GM19240 (cell line): ENCODE data around the gene COL9A3.
"Not testable (repeated sequence)": the region's sequence is repeated elsewhere in the genome, so short reads cannot be mapped to it uniquely, and the experiment has no call there.

Source experiments
- DNase-seq: peaks from one replicate; pipeline ENCODE4 v3.0.0; 2011; ENCODE audit warnings: low spot score; ENCODE audit not compliant: insufficient read length

COL9A3 gene

GRCh38 chr20:62834967-62835730 is 18.3 kb downstream of the COL9A3 start:
- DNase-seq, result no peak

- no peak for DNase-seq
These were observed 19.3 kb downstream of the COL9A3 start for GRCh38 chr20:62835931-62836861.

- no peak for DNase-seq
These were observed 20.2 kb downstream of the COL9A3 start for GRCh38 chr20:62836967-62837490.

GRCh38 chr20:62837790-62838127 is 20.9 kb downstream of the COL9A3 start:
- no peak for DNase-seq

- no peak for DNase-seq
These were observed 21.5 kb downstream of the COL9A3 start for GRCh38 chr20:62838128-62838891.

- no peak for DNase-seq
These were observed 22.4 kb downstream of the COL9A3 start for GRCh38 chr20:62839261-62839660.

- DNase-seq, result no peak
These were observed 23.0 kb downstream of the COL9A3 start for GRCh38 chr20:62839816-62840215.

- no peak for DNase-seq
These were observed 23.7 kb downstream of the COL9A3 start for GRCh38 chr20:62840244-62841197.

- DNase-seq, result no peak
These were observed 24.9 kb downstream of the COL9A3 start for GRCh38 chr20:62841705-62842212.

GRCh38 chr20:62843656-62844055 is 26.8 kb downstream of the COL9A3 start:
- DNase-seq, result no peak

GRCh38 chr20:62844182-62844581 is 27.3 kb downstream of the COL9A3 start:
- no peak for DNase-seq

GRCh38 chr20:62845416-62846160 is 28.7 kb downstream of the COL9A3 start:
- DNase-seq, result no peak

- DNase-seq, result no peak
These were observed 29.5 kb downstream of the COL9A3 start for GRCh38 chr20:62846166-62846890.

- DNase-seq, result not testable (repeated sequence)
These were observed 32.1 kb downstream of the COL9A3 start for GRCh38 chr20:62848917-62849316.

- DNase-seq, result no peak
These were observed 32.6 kb downstream of the COL9A3 start for GRCh38 chr20:62849431-62849830.

- no peak for DNase-seq
These were observed 33.6 kb downstream of the COL9A3 start for GRCh38 chr20:62850333-62850974.

GRCh38 chr20:62852196-62852595 is 35.3 kb downstream of the COL9A3 start:
- no peak for DNase-seq

GRCh38 chr20:62852841-62853240 is 36.0 kb downstream of the COL9A3 start:
- DNase-seq, result no peak
